ENCODE results near the gene STK10.

STK10 gene

GRCh38 chr5:172105811-172106210, 82.2 kb downstream of the STK10 start:
- no peak for DNase-seq

- DNase-seq, result no peak
These were observed 83.0 kb downstream of the STK10 start for GRCh38 chr5:172104801-172105701.

- DNase-seq, result no peak
These were observed 84.0 kb downstream of the STK10 start for GRCh38 chr5:172104021-172104420.

GRCh38 chr5:172102913-172103626, 85.0 kb downstream of the STK10 start:
- DNase-seq, result peak; percentile 25

GRCh38 chr5:172102218-172102870, 85.7 kb downstream of the STK10 start:
- DNase-seq, result no peak

- DNase-seq, result no peak
These were observed 86.3 kb downstream of the STK10 start for GRCh38 chr5:172101547-172102217.

DNA sequence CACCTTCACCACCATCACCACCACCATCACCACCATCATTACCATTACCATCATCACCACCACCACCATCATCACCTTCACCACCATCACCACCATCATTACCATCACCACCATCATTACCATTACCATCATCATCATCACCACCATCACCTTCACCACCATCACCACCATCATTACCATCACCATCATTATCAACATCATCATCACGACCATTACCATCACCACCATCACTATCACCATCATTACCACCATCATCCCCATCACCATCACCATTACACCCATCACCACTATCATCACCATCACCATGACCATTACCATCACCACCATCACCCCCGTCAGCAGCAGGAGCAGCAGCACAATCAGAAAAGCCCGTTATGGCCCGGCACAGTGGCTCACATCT, 89.1 kb downstream of the STK10 start:
- DNase-seq, result no peak

DNA sequence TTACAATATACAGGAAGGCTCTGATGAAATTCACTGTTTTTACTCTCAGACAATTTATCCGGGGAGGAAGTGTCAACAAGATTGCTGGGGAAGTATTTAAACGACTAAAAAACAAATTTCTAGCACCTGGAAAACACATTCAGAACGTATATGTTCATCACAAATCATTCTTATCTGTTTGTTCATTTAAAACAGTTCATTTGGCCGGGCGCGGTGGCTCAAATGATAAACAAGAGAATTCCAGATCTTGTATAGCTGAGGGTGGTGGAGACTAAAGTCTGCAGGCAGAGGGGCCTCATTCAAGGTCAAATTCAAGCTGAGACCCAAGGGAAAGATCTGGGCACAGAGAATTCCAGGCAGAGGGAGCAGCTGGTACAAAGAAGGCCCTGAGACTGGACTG, 90.0 kb downstream of the STK10 start:
- DNase-seq, result no peak

GRCh38 chr5:172097356-172097755, 90.7 kb downstream of the STK10 start:
- no peak for DNase-seq

- no peak for DNase-seq
These were observed 91.7 kb downstream of the STK10 start for GRCh38 chr5:172096207-172096940.

DNA sequence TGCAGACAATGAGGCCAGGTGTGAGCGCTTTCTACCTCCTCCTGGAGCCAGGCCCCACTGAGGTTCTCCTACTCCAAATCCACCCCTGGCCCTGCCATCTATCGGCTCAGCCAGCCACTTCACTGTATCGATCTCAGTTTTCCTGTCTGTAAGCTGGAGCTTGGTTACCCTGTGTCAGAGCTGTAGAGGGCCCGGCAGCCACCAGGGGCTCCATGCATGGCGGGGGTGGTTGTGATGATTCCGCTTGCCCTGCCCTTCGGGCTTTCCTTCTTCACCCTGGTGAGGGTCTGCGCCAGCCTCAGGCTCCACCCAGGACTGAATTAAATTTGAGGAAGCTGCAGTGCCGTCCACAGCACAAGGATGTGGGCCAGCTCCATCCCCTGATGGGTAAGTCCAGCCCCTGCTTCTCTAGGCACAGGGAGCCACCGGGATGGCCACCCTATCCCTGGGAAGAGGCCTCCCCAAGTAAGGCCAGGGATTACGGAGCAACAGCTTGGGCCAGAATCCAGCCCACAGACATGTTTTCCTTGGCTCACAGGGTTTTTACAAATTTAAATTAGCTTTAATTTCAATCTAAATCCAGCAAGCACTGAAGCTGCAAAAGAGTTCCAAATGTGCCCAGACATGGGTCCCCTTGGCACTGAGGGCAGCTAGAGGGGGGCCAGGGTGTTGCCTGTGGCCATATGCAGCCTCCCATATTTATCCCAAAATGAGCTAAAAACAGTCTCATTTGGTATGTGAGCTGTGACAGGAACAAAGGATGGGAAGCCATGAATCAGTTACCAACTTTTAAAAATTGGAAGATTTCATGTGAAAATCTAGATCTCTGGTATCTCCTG, 92.4 kb downstream of the STK10 start:
- DNase-seq, result no peak

DNA sequence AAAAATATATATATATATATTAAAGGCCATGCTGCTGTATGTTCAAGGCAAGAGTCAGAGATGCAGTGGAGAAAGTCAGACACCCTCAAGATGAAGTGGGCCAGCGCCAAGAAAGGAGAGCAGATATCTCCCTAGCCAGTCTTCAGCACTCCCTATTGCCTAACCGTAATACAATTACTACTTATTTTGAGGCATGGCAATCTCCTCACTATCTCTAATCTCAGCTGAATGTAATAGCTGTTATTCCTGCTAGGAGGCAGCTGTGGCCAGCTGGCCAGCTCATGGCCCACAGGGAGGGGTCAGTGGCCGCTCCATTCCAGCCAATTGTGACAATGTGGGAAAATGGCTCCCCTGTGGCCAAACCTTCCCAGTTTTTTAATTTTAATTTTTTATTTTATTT, 94.1 kb downstream of the STK10 start:
- no peak for DNase-seq

- DNase-seq, result no peak
These were observed 94.5 kb downstream of the STK10 start for GRCh38 chr5:172093559-172093958.

GRCh38 chr5:172091956-172092732, 95.9 kb downstream of the STK10 start:
- DNase-seq, result no peak

- no peak for DNase-seq
These were observed 97.0 kb downstream of the STK10 start for GRCh38 chr5:172090976-172091547.

- no peak for DNase-seq
These were observed 98.5 kb downstream of the STK10 start for GRCh38 chr5:172089298-172090117.

DNA sequence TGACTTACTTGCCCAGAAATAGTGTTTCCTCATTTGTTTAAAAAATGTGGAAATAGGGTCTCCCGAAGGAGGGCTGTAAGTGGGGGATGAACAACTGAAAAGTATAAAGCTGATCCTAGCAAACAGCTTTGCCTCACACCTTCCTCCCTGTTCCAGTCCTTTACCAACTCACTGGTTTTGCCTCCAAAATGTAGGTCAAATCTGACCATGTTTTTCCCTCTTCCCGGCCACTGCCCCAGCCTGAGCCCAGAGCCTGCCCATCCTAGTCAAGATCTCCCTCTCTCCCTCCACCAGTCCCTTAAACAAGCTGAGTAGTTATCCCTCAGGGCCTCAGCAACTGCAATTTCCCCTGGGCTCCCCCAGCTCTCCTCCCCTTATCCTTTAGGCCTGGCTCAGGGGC, 99.2 kb downstream of the STK10 start:
- DNase-seq, result no peak

DNA sequence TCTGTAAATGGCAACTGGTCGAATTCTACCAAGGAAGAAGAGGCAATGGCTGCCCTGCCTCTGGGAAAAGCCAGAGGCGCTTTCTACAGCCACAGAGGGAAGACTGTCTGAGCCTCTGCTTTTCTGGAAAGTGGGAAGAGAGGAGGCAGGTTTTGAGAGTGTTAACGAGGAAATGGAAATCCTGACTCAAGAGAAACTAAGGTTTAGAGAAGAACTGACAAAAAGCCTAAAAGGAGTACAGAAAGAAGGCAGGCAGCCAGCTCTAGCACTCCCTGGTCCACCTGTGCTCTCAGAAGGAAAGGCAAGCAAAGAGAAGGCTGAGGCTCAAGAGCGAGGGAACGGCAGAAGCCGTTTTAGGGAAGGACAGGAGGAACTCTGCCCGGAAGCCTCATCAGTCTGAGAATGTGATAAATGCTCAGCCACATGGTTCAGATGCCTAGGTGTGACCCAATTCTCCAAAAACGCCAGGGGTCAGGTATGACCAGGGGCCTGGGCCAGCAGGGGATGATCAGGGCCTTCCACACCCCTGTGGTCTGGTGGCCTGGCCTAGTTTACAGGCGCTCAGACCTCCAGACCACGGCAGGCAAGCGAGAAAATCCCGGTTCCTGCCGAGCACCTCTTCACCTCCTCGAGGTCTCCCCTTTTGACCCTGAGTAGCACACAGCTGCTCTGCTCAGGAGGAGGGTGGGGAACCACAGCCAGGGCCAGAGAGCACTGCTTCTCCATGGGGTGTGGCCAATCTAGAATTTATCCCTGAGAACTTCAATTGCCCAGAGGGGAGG, 101.6 kb downstream of the STK10 start:
- DNase-seq, result no peak

All from retina (tissue), 1 donor.